ENCODE results near the gene LARP1.

DNA sequence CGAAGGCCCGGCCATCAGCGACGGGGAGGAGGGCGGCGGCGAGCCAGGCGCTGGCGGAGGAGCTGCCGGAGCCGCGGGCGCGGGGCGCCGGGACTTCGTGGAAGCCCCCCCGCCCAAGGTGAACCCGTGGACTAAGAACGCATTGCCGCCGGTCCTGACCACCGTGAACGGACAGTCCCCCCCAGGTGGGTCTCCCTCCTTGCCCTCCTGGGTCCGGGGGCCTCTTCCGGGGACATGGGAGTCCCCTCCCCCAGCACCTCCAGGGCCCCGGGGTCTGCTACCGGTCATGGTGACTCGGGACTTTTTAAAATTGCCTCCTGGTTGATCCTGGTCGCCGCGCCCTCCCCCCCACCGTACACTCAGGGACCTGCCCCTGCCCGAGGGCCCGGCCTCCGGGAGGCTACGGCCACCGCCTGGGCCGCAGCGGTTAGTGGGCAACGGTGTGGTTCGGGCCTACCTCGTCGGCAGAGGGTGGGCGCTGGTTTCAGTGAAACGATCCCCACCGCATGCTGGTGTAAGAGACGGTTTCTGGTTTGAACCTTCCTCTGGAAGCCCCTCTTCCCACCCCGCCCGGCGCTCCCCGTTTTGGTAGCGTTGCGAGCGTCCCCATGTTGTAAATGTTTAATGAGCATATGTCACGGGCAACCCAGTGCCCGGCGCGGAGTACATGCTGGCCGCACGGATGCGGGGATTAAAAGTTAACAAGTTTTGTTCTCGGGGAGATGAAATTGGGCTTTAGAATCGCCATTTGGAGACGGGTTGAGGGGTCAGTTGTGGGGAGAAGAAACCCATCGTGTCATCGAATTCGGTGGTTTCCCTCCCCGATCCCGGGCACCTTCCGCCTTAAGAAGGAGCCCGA lies 1.1 kb downstream of the LARP1 start:
- TF ChIP-seq POLR2A (IDR thresholded peaks at IDR 0.05; ENCODE audit: low read depth, low read length): peak; percentile 10; the same call in 1 of the 2 replicates
- TF ChIP-seq TAF1 (IDR thresholded peaks at IDR 0.05; ENCODE audit: borderline replicate concordance, low read depth, low read length): no peak
- TF ChIP-seq POLR2AphosphoS5 (IDR thresholded peaks at IDR 0.05; ENCODE audit: low read depth, low read length): peak; percentile 72
